ENCODE data around the gene SRGAP3. TPM values are rescaled to one million over a fixed set of nuclear protein-coding genes. Genes with fewer than 3 reads are reported as not detected.

SRGAP3 gene
- total RNA-seq, 1 donor from 2014 or later, result 0.99 TPM

- H3K27ac Mint-ChIP-seq (ENCODE audit: unreplicated experiment), result no peak overlapping the region
- H3K36me3 Mint-ChIP-seq (ENCODE audit: low read depth), result no peaks in the 10 kb centered on the region
- H3K27me3 Mint-ChIP-seq (ENCODE audit: low read depth), result peaks cover 1% of the 10 kb centered on the region
- TF ChIP-seq, protein P1, sequence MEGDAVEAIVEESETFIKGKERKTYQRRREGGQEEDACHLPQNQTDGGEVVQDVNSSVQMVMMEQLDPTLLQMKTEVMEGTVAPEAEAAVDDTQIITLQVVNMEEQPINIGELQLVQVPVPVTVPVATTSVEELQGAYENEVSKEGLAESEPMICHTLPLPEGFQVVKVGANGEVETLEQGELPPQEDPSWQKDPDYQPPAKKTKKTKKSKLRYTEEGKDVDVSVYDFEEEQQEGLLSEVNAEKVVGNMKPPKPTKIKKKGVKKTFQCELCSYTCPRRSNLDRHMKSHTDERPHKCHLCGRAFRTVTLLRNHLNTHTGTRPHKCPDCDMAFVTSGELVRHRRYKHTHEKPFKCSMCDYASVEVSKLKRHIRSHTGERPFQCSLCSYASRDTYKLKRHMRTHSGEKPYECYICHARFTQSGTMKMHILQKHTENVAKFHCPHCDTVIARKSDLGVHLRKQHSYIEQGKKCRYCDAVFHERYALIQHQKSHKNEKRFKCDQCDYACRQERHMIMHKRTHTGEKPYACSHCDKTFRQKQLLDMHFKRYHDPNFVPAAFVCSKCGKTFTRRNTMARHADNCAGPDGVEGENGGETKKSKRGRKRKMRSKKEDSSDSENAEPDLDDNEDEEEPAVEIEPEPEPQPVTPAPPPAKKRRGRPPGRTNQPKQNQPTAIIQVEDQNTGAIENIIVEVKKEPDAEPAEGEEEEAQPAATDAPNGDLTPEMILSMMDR (IDR thresholded peaks at IDR 0.05), result no peak
- H3K4me3 Mint-ChIP-seq (ENCODE audit: unreplicated experiment), result no peak overlapping the region
- H3K4me1 Mint-ChIP-seq (ENCODE audit: low read depth), result peaks cover 19% of the 10 kb centered on the region
- no peaks in the 10 kb centered on the region for H3K9me3 Mint-ChIP-seq (ENCODE audit: low read depth)
- no peak for DNase-seq (ENCODE audit: low spot score)
Observed at GRCh38 chr3:9169326-9169725, 80.1 kb downstream of the SRGAP3 start.

DNA sequence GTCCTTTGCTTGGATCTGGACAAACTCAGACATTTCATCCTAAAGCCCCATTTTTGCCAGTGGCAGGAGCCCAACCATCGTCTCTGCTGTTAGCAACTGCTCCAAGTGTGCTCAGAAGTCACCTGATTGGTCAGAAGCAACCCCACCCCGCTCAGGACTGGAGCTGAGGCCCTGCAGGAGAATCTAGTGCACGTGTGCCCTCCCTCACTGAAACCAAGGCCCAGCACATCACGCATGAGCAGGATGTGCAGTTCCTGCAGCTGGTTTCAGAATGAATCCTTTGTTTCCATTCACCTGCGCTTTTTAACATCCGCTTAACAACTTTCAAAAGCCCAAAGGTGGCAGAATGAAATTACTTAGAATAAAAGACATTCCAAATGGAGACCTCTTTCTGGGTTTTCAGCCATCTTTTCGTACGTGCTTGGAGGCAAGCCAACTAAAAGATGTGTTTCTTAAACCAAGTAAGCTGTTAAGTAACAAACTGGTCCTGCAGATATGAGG lies 81.2 kb downstream of the SRGAP3 start:
- peaks cover 1% of the 10 kb centered on the region for H3K27me3 Mint-ChIP-seq (ENCODE audit: low read depth)
- no peak overlapping the region for H3K27ac Mint-ChIP-seq (ENCODE audit: unreplicated experiment)
- peaks cover 9% of the 10 kb centered on the region for H3K4me1 Mint-ChIP-seq (ENCODE audit: low read depth)
- H3K4me3 Mint-ChIP-seq (ENCODE audit: unreplicated experiment), result no peak overlapping the region
- TF ChIP-seq, protein P1 (IDR thresholded peaks at IDR 0.05), result no peak
- DNase-seq (ENCODE audit: low spot score), result no peak
- no peaks in the 10 kb centered on the region for H3K9me3 Mint-ChIP-seq (ENCODE audit: low read depth)
- H3K36me3 Mint-ChIP-seq (ENCODE audit: low read depth), result no peaks in the 10 kb centered on the region

DNA sequence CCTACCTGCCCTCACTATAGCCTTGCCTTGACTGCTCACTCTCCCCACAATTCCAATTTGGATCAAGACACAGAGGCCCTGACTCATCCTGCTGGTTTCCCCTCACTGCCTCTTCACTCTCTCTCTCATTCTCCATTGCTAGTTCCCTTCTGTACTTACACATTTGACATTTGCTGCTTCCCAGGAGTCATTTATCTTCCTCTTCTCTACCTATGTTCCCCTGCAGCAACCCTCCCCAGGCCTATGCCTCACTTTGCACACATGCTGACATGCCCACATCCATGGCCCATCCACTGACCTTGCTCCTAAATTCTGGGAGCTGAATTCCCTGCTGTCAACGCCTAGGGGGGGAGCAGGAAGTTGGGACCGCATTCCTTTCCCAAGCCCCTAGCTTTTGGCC lies 82.2 kb downstream of the SRGAP3 start:
- TF ChIP-seq, protein P1 (IDR thresholded peaks at IDR 0.05), result no peak
- Mint-ChIP-seq H3K4me3 (ENCODE audit: unreplicated experiment) (no peak overlapping the region), H3K27me3 (ENCODE audit: low read depth) (peaks cover 3% of the 10 kb centered on the region), H3K4me1 (ENCODE audit: low read depth) (no peaks in the 10 kb centered on the region), H3K27ac (ENCODE audit: unreplicated experiment) (no peak overlapping the region), H3K9me3 (ENCODE audit: low read depth) (no peaks in the 10 kb centered on the region), H3K36me3 (ENCODE audit: low read depth) (no peaks in the 10 kb centered on the region)
- DNase-seq (ENCODE audit: low spot score), result no peak

DNA sequence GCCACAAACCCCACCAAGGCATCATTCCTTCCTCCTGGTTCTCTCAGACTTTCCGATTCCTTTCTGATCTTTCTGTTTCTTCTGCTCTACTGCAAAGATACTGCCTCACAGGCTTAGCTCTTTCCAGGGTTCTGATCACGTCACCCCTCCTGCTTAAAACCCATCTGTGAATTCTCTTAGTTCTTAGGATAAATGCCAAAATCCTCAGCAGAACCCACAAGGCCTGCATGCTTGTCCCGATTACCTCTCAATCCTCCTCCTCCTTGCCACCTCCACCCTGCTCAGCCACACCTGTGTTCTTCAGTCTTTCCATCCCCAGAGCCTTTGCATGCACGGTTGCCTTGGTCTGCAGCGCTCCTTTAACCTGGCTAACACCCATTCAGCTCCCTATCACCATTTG lies 84.0 kb downstream of the SRGAP3 start:
- H3K4me3 Mint-ChIP-seq (ENCODE audit: unreplicated experiment), result no peak overlapping the region
- H3K4me1 Mint-ChIP-seq (ENCODE audit: low read depth), result no peaks in the 10 kb centered on the region
- TF ChIP-seq, protein P1 (IDR thresholded peaks at IDR 0.05), result no peak
- no peak for DNase-seq (ENCODE audit: low spot score)
- no peaks in the 10 kb centered on the region for H3K36me3 Mint-ChIP-seq (ENCODE audit: low read depth)
- peaks cover 5% of the 10 kb centered on the region for H3K27me3 Mint-ChIP-seq (ENCODE audit: low read depth)
- no peaks in the 10 kb centered on the region for H3K9me3 Mint-ChIP-seq (ENCODE audit: low read depth)
- H3K27ac Mint-ChIP-seq (ENCODE audit: unreplicated experiment), result no peak overlapping the region

- DNase-seq (ENCODE audit: low spot score), result no peak
- H3K9me3 Mint-ChIP-seq (ENCODE audit: low read depth), result no peaks in the 10 kb centered on the region
- no peak overlapping the region for H3K27ac Mint-ChIP-seq (ENCODE audit: unreplicated experiment)
- TF ChIP-seq, protein P1 (IDR thresholded peaks at IDR 0.05), result no peak
- no peaks in the 10 kb centered on the region for H3K36me3 Mint-ChIP-seq (ENCODE audit: low read depth)
- H3K4me1 Mint-ChIP-seq (ENCODE audit: low read depth), result no peaks in the 10 kb centered on the region
- H3K27me3 Mint-ChIP-seq (ENCODE audit: low read depth), result peaks cover 3% of the 10 kb centered on the region
- no peak overlapping the region for H3K4me3 Mint-ChIP-seq (ENCODE audit: unreplicated experiment)
Observed at GRCh38 chr3:9163289-9163688, 86.2 kb downstream of the SRGAP3 start.
